NCI-H82 treated with DMSO at 0.1 percent for 48 hours (cell line): Measurements from ENCODE around the gene PTPRM.
A peak's percentile ranks its signal among the peaks of the same experiment; 100 is the strongest.
"Not testable (repeated sequence)": the region's sequence is repeated elsewhere in the genome, so short reads cannot be mapped to it uniquely, and the experiment has no call there.

Experiments used
- DNase-seq: peaks from one replicate; lab custom pipeline; 2025; ENCODE audit not compliant: unreplicated experiment; lab: John Stamatoyannopoulos, UW

Gene PTPRM

GRCh38 chr18:7927119-7927518 lies 360.0 kb downstream of the PTPRM start:
- no peak for DNase-seq

DNA sequence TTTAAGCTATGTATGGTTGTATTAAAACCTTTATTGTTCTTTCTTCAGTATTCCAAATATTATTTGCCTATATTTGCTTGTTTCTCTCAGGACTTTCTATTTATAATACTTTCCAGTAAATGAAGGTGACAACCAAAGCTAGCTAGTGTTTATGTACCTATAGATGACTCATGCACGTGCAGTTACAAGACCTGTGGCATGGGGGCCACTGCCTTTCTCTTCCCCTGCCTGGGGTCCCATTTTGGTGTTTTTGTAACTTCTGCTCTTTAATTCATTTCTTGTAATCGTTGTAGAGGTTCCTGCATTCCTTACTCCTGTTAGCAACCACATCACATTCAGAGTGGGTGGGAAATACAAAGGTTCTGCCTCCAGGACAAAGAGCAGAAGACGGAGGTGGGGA lies 364.6 kb downstream of the PTPRM start:
- DNase-seq, result no peak

DNA sequence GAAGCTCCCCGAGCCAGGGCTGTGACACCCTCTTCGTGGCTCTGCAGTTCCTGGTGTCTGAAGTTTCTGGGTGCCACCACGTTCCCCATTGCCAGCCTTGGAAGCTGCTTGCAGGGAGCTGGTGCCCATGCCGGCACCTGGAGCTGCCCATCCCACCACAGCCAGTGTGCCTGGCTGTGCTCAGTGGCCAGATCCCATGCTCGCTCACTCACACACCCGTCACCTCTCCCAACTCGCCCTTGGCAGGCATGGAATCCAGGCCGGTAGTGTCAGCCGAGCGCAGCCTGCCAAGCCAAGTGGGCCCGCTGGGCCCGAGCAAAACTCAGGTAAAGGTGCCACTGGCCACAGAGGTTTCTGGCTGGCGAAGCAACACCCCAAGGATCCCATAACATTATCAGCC lies 370.2 kb downstream of the PTPRM start:
- DNase-seq, result no peak

DNA sequence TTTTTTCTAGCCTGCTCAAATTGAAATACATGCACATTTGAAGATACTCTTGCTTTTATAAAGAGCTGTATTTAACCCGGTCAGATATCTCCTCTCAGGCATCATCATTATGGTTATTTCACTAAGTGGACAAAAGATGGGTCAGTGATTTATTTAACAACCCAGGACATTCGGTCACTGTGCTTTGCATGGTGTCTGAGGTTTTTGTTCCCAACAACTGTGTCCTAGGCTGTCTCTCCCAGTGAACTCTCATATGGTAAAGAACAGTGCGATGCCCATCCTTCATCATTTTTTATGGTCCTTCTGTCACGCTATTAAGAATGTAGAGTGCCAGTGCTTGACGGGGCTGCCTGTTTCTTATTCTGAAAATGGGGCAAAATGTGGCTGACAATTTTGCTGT lies 372.4 kb downstream of the PTPRM start:
- no peak for DNase-seq

GRCh38 chr18:7940379-7940778 lies 373.3 kb downstream of the PTPRM start:
- no peak for DNase-seq

DNA sequence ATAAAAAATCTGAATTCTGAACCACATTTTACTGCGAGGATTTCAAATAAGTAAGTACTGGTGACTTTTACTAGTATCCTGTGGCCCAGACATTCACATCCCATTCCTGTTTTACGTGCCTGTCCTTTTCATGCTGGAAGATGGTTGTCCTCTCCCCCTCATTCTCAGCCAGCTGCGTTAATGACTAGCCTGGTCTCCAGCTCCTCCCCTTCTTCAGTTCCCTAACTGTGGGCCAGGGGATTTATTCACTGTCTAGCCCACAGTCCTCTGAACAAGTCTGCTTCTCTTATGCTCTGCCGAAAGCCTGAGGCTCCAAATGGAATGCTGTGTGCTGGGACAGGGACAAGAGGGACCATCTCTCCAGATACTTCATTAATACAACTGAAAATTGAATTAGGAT lies 373.9 kb downstream of the PTPRM start:
- DNase-seq, result no peak

GRCh38 chr18:7941533-7941932 lies 374.4 kb downstream of the PTPRM start:
- no peak for DNase-seq

GRCh38 chr18:7945882-7946281 lies 378.8 kb downstream of the PTPRM start:
- DNase-seq, result no peak

DNA sequence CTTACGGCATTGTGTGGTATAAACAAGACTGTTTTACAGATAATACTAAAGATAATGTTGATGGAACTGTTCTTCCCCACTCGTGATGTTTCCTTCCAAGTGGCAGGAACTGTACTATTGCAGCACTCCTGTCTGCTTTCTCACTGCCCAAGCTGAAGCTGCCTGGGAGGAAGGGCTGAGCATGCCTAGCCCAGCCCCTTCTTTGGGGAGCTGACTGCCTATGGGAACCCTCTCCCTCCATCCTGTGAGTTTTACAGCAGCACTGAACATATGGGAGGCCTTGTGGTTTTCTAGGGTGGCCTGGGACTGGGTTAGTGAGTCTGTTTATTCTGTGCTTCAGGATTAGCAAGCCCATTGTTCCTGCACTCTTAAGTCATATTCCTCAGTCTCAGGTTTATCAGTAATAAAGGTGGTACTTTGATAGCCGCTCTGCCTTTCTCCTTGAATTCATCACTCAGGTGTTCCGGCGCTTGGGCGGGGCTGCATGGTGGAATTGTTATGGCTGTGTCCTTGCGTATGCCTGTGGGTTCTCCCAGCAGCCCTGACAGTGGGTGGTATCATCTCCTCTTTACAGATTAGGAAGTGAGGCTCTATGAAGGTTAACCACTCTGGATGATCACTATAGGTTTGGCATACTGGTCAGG lies 379.7 kb downstream of the PTPRM start:
- DNase-seq, result peak; percentile 10

DNA sequence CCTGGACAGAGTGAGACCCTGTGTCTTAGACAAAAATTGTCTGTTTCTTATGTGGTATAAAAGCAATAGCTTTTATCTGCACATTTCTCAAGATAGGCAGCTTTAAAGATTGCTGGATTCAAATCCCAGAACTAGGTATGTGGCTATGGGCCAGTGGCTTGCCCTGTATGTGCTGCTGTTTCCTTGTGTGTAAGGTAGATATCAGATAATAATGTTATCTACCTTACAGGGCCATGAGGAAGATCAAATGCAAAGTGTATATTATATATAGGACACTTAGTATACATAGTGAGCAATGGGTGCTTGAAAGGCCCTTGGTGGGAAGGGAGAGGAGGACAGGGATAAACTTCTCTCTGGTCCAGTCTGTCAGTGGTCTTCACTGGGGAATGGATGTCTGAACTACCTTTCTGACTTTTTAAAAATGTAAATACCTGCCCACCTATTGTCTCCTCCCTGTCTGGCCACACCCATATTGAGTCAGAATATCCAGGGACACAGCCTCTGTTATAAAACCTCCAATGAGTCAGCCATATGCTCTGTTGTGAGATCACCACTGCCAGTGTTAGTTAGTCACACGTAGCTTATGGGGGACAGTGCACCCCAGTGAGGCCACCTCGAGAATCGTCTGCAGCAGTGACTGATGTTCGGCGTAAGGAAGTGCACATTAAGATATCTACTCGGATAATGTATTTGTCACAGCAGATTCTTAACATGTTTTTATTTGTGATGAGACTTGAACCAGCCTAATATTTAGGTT lies 383.4 kb downstream of the PTPRM start:
- no peak for DNase-seq

GRCh38 chr18:7953095-7953958 lies 386.2 kb downstream of the PTPRM start:
- DNase-seq, result no peak

- DNase-seq, result no peak
Measured at GRCh38 chr18:7954238-7954637, 387.1 kb downstream of the PTPRM start.

DNA sequence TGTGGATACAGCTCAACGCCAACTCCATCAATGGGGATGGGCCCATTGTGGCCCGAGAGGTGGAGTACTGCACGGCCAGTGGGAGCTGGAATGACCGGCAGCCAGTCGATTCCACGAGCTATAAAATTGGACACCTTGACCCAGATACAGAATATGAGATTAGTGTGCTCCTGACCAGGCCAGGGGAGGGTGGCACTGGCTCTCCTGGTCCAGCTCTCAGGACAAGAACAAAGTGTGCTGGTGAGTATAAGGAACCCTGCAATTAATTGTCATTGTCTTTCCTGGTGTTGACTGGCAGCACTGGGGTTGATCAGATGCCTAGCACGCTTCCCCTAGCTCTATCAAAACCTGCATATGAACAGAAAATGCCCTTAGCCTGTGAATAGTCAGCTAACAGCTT lies 388.1 kb downstream of the PTPRM start:
- DNase-seq, result no peak

GRCh38 chr18:7957297-7957696 lies 390.2 kb downstream of the PTPRM start:
- DNase-seq, result no peak

DNA sequence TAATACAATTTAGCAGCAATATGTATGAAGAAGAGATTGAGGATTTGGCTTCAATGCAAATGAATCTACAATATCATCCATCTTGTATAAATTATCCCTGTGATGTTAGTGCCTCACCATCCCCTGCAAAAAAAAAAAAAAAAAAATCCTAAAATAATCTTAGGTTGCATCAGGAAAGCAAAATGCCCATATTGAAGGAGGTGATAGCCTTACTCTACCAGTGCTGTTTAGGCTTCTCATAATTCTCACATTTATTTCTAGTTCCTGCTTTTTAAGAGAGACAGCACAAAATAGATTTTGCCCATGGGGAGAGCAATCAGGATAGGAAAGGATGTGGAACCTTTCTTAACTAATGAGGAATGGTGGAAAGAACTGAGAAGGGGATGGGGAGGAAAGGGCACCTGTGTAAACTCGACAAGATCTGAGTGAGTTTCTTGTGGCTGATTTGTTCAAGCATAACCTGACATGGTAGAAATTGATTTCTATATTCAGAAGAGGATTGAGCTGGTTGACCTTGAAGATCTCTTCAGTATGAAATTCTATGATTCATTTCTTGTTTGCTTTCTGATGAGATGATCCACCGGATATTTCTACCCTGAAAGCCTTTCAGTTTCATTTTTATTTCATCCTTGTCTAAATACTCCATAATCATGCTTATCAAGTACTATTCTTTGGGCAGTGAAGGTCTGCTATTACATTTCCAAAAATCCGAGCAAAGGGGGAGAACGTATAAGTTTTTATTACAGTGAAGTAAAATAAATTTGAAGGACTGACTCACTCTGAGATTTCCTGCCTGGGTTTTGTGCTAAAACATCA lies 391.2 kb downstream of the PTPRM start:
- DNase-seq, result no peak

DNA sequence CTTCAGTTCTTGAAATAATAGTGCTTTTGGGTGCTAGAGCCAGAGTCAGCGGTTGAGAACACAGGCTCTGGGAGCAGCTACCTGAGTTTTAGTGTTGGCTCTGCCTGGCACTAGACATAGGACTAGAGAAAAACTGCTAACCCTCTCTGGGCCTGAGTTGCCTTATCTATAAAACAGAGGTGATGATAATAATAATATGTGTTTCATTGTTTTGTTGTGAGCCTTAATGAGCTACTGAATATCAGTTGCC lies 391.7 kb downstream of the PTPRM start:
- no peak for DNase-seq

DNA sequence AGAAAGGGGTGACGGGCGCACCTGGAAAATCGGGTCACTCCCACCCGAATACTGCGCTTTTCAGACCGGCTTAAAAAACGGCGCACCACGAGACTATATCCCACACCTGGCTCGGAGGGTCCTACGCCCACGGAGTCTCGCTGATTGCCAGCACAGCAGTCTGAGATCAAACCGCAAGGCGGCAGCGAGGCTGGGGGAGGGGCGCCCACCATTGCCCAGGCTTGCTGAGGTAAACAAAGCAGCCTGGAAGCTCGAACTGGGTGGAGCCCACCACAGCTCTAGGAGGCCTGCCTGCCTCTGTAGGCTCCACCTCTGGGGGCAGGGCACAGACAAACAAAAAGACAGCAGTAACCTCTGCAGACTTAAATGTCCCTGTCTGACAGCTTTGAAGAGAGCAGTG lies 399.6 kb downstream of the PTPRM start:
- not testable (repeated sequence) for DNase-seq

DNA sequence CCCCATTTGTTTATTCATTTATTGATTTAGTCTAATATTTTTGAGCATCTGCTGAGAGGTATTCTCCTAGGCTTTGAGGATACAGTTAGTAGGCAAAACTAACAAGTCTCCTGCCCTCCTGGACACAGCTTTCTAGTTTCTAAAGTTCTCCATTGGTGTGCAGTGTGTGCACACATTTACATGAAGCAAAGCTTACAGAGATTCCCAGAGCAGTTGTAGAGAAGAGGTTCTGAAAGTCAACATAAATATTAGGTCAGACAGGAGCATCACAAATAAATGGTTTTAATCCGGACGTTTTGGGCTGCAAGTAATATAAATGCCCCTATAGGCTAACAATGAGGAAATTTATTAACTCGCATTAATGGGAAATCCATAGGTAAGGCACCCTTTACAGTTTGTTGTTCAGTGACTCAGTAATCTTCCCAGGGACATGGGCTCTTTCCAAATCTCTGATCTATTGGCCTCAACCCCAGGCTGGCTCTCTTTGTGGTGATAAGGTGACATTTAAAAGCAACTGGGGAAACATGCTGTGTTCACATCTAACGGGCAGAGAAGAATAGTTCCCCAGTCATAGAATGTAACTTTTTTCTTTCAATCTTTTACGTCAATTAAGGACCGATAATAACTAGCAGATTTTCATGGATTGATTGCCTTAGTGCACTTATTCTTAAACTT lies 407.2 kb downstream of the PTPRM start:
- no peak for DNase-seq

DNA sequence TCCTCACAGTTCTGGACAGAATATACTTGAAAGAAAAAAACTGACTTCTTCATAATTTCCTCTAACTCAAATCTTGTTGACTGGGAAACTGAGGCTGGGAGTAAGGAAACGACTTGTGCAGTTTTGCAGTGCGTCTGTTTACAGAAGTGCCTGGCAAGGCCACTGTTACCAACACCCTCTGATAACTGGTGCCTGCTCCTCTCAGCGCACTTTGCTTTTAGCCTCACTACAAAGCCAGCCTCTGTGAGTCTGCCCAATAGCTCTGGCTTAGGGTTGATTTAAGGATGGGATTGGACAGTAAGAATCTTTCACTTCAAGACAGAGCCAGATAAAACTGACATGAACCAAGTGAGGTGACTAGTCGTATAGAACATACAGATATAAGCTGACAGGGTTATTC lies 410.8 kb downstream of the PTPRM start:
- no peak for DNase-seq

DNA sequence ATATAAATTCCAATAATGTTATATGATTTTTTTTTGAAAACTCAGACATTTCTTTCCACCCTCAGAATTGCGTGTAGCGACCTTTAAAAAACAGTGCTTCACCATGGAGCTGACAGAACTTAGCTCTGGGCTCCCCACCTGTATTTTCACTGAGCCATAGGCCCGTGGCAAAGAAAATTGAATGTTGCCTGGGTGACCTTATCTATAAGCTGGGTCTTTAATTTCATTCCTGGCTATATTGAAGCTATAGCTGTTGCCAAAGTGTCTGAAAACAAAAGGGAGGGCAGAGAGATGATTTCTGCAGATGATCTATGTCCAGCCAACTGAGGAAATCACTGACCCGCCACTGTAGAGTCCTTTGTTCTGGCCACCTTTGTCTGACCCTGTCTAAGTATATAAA lies 411.7 kb downstream of the PTPRM start:
- DNase-seq, result no peak

DNA sequence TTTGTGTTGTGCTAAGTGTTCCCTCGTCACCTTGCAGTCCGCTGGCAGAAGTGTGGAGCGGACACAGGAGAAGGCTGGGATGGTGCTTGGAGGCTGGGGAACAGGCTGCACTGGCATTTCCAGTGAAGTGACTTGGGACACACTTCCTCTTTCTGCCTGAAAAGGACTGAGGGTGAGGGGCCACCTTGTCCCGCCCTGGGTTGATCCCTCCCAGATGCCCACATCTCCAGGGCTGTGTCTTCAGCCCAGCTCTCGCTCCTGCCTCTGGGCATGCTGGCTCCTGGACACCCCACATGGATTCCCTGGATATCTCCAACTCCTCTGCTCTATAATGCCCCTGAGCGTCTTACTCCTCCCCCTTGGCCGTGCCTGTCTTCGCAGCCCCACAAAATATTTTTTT lies 412.6 kb downstream of the PTPRM start:
- no peak for DNase-seq
